Lung (tissue), 12 donors: ENCODE measurements around the gene RASGRF2. TPM values are rescaled to one million over a fixed set of nuclear protein-coding genes. Genes with fewer than 3 reads are reported as not detected.
A peak's percentile ranks its signal among the peaks of the same experiment; 100 is the strongest.
"Not testable (repeated sequence)": the region's sequence is repeated elsewhere in the genome, so short reads cannot be mapped to it uniquely, and the experiment has no call there.

Experiments used
- ATAC-seq: fragments of 200-7000 bp; cut with Tn5 transposase; one replicate; pipeline ENCODE4 v1.9.1; 2020; ENCODE audit warnings: moderate number of reproducible peaks; ENCODE audit not compliant: insufficient read depth, low FRiP score
- DNase-seq, 3 donors: peaks; one replicate each; pipeline ENCODE4 v3.0.0-alpha.2; 2013 to 2017
- H3K27ac ChIP-seq, 2 donors: one replicate each; pipeline ENCODE4 v1.5.1; 2013; ENCODE audit warnings: mild to moderate bottlenecking in 2 of 2, moderate library complexity in 2 of 2, control low read depth in 1 of 2, inconsistent platforms in 1 of 2, low read depth in 1 of 2, low read length in 1 of 2
- H3K27me3 ChIP-seq, 3 donors: one replicate each; pipeline ENCODE4 v1.5.1; 2013; ENCODE audit warnings: low read length in 2 of 3; ENCODE audit not compliant: control insufficient read depth in 3 of 3, insufficient read depth in 3 of 3
- H3K36me3 ChIP-seq, 4 donors: one replicate each; pipeline ENCODE4 v1.5.1; 2013; ENCODE audit warnings: low read length in 4 of 4, mild to moderate bottlenecking in 1 of 4, moderate library complexity in 1 of 4; ENCODE audit not compliant: control insufficient read depth in 4 of 4, insufficient read depth in 4 of 4
- H3K4me1 ChIP-seq, 5 donors: one replicate each; pipeline ENCODE4 v1.5.1; 2013; ENCODE audit warnings: low read length in 5 of 5, mild to moderate bottlenecking in 2 of 5, moderate library complexity in 1 of 5; ENCODE audit not compliant: control insufficient read depth in 5 of 5, insufficient read depth in 5 of 5
- H3K4me3 ChIP-seq: one replicate; pipeline ENCODE4 v1.5.1; 2013; ENCODE audit warnings: mild to moderate bottlenecking, control low read depth, moderate library complexity
- H3K9ac ChIP-seq, 2 donors: one replicate each; pipeline ENCODE4 v1.5.1; 2013; ENCODE audit warnings: low read length in 2 of 2, control low read depth in 1 of 2; ENCODE audit not compliant: insufficient read depth in 1 of 2
- H3K9me3 ChIP-seq, 4 donors: one replicate each; pipeline ENCODE4 v1.5.1; 2013; ENCODE audit warnings: low read length in 3 of 4, mild to moderate bottlenecking in 1 of 4, moderate library complexity in 1 of 4; ENCODE audit not compliant: control insufficient read depth in 4 of 4, insufficient read depth in 3 of 4
- WGBS, 2 donors: extraction: QIAGEN DNeasy Blood & Tissue Kit; methylation state at CpG; one replicate each; pipeline ENCODE4 v1.1.7; 2013; 5-methylcytosine and 5-hydroxymethylcytosine counted together
- polyA plus RNA-seq, 2 donors: library from polyadenylated mRNA; stranded (reverse); fragments of 200-250 nt; gene quantifications; one replicate each; pipeline ENCODE4 v1.2.1, GENCODE V29; 2013
- total RNA-seq, 2 donors: library from RNA; depleted of rRNA in 1 of 2; stranded (reverse); fragments of >200 nt in 1 of 2; gene quantifications; one replicate each; pipeline ENCODE4 v1.2.1, GENCODE V29; 2014 to 2021
- TF ChIP-seq, protein P1 (sequence below): IDR thresholded peaks from 2 replicates; pipeline ENCODE4 v1.5.1; 2012; ENCODE audit warnings: mild to moderate bottlenecking; ENCODE audit errors: control extremely low read depth, extremely low read depth
- donor health status: control.
- donor health status: control.
- donor health status: Bipolar disorder and iron deficiency.
- donor health status: healthy.
- donor health status: DM: yes; HTN: yes; CAD: no.

Gene RASGRF2
- total and polyA plus RNA-seq, 4 donors = 1.0 to 12.0 (median 2.7) TPM

DNA sequence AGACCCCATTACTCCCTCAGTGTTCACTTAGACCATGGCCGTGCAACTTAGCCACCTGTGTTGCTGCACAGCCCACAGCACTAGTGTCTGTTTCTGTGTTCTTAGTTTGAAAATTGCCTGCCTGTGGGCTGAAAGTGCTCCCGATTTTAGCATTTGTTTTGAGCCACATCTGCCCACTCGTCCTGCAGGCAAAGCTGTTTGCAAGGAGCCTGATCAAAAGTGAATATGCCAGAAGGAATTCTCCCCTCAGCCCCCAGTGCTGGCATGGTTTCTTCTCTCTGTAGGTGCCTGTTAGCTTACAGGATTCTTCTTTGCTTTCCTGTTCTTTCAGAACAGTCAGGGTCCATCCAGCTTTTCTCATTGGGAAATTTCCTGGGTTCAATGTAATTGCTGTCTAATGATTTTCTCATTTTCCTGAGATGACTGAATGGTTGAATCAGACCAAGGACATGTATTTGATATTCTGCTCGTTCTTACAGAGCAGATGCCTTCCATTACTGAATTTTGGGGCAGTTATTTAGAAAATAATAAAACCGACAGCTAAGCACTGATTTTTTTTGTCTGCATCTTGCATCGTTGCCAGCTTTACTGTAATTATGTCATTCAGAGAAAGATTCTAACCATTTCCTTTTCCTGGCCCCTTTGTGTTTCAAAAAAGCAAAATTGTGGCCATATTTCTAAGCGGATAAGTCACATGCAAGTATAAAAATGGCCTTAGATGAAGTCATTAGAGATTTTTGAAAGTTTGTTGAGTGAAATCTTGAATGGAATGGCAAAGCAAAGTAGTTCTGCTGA lies 161.9 kb downstream of the RASGRF2 start:
- DNase-seq = peak in 2 of 3 donors; percentile 53 to 56
- peaks cover 0 to 14% (median 2%) of the 10 kb centered on the region in 5 donors for H3K4me1 ChIP-seq
- no peaks in the 10 kb centered on the region for H3K36me3 ChIP-seq
- H3K9me3 ChIP-seq = no peaks in the 10 kb centered on the region
- no peak overlapping the region for H3K27ac ChIP-seq
- H3K27me3 ChIP-seq = no peaks in the 10 kb centered on the region
- H3K4me3 ChIP-seq = no peak overlapping the region
- no peak overlapping the region for H3K9ac ChIP-seq
- TF ChIP-seq, protein P1, sequence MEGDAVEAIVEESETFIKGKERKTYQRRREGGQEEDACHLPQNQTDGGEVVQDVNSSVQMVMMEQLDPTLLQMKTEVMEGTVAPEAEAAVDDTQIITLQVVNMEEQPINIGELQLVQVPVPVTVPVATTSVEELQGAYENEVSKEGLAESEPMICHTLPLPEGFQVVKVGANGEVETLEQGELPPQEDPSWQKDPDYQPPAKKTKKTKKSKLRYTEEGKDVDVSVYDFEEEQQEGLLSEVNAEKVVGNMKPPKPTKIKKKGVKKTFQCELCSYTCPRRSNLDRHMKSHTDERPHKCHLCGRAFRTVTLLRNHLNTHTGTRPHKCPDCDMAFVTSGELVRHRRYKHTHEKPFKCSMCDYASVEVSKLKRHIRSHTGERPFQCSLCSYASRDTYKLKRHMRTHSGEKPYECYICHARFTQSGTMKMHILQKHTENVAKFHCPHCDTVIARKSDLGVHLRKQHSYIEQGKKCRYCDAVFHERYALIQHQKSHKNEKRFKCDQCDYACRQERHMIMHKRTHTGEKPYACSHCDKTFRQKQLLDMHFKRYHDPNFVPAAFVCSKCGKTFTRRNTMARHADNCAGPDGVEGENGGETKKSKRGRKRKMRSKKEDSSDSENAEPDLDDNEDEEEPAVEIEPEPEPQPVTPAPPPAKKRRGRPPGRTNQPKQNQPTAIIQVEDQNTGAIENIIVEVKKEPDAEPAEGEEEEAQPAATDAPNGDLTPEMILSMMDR = no peak
- 73 to 77% methylated on average over 7 of the region's 7 CpGs for WGBS, 2 donors
- ATAC-seq = no peak

DNA sequence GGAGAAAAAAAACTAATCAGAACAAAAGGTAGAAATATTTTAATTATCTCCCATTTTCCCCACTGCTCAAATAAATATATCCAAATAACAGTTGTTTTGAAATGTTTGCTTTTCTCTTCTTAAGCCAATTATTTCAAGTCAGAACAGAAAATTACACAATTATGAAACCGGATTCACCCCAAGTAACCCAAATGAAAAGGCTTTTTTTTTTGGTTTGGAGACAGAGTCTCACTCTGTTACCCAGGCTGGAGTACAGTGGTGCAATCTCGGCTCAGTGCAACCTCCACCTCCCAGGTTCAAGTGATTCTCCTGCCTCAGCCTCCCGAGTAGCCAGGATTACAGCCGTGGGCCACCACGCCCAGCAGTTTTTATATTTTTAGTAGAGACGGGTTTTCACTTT lies 164.5 kb downstream of the RASGRF2 start:
- H3K4me1 ChIP-seq = peaks cover 0 to 14% (median 2%) of the 10 kb centered on the region in 5 donors
- H3K27me3 ChIP-seq, H3K9me3 ChIP-seq, H3K9ac ChIP-seq, H3K36me3 ChIP-seq, H3K4me3 ChIP-seq, ATAC-seq, DNase-seq, H3K27ac ChIP-seq: not testable (repeated sequence)
- 75 to 76% methylated on average over 6 of the region's 6 CpGs for WGBS, 2 donors

GRCh38 chr5:81125959-81126358 lies 165.8 kb downstream of the RASGRF2 start:
- TF ChIP-seq, protein P1 = no peak
- no peaks in the 10 kb centered on the region for H3K27me3 ChIP-seq
- no peak overlapping the region for H3K4me3 ChIP-seq
- peak; percentile 25 to 78 (median 64) for DNase-seq
- H3K27ac ChIP-seq = no peak overlapping the region
- no peaks in the 10 kb centered on the region for H3K9me3 ChIP-seq
- H3K9ac ChIP-seq = no peak overlapping the region
- H3K36me3 ChIP-seq = no peaks in the 10 kb centered on the region
- WGBS, 2 donors = 33 to 47% methylated on average over 7 of the region's 7 CpGs
- ATAC-seq = peak; percentile 85
- H3K4me1 ChIP-seq = peaks cover 0 to 14% (median 2%) of the 10 kb centered on the region in 5 donors

DNA sequence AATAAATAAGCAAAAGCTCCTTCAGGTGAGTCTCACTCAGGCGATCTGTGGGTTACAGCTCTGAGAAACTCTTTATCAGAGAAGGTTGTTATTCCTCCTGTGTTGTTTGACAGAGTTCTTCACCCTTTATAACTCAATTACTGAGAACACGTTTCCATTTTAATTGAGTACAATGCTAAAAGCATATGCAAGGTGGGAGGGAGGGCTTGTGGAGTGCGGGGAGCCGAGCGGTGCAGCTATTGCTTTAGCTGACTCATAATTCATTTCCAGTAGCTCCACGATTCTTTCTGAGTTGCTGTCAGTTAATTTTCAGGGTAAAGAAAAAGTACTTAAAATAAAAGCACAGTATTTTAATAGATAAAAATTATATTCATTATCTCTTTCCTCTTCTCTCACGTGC lies 168.3 kb downstream of the RASGRF2 start:
- Histone ChIP-seq H3K9me3 (no peaks in the 10 kb centered on the region), H3K36me3 (no peaks in the 10 kb centered on the region), H3K4me3 (no peak overlapping the region), H3K27me3 (no peaks in the 10 kb centered on the region), H3K9ac (no peak overlapping the region), H3K27ac (no peak overlapping the region), H3K4me1 (peaks cover 0 to 2% (median 0%) of the 10 kb centered on the region in 5 donors)
- DNase-seq (no peak), ATAC-seq (no peak)
- WGBS, 2 donors = 84 to 89% methylated on average over 7 of the region's 7 CpGs
- TF ChIP-seq, protein P1 = no peak
